Panc1 (cell line): ENCODE data around the gene ERRFI1. TPM values are rescaled to one million over a fixed set of nuclear protein-coding genes. Genes with fewer than 3 reads are reported as not detected.

Experiments used
- ATAC-seq: fragments of 200-7000 bp; cut with Tn5 transposase; 2 replicates; pipeline ENCODE4 v1.9.1; 2020; ENCODE audit warnings: mild to moderate bottlenecking, moderate library complexity
- BruUV-seq: library from RNA; stranded (reverse); fragments of 400-500 nt; replicated peaks from 2 replicates; lab custom pipeline; 2021; lab: Mats Ljungman, UMichigan
- CTCF ChIA-PET: fragments of 300-600 bp; sonication (Branson Sonifier 250); formaldehyde crosslinking; loops from one replicate; lab custom pipeline; 2022; ENCODE audit warnings: antibody characterized with exemption; lab: Charles Lee
- POLR2A ChIA-PET: fragments of 300-600 bp; sonication (Branson Sonifier 250); formaldehyde crosslinking; loops from one replicate; lab custom pipeline; 2022; ENCODE audit warnings: antibody characterized with exemption; lab: Charles Lee
- DNase-seq: peaks from one replicate; pipeline ENCODE4 v3.0.0-alpha.2; 2010; ENCODE audit warnings: low read depth, low spot score
- H3K27ac ChIP-seq: 2 replicates; pipeline ENCODE4 v1.5.1; 2011; ENCODE audit warnings: mild to moderate bottlenecking, low read length, inconsistent platforms
- H3K27me3 ChIP-seq: fragments of 200-500 bp; sonication (Bioruptor generic); 2 replicates; pipeline ENCODE4 v1.6.0; 2014; ENCODE audit warnings: low read length, inconsistent platforms; ENCODE audit not compliant: control insufficient read depth, insufficient read depth
- H3K36me3 ChIP-seq: fragments of 200-500 bp; sonication (Bioruptor generic); 2 replicates; pipeline ENCODE4 v1.5.1; 2014; ENCODE audit warnings: inconsistent platforms, mild to moderate bottlenecking, low read length, moderate library complexity; ENCODE audit not compliant: control insufficient read depth, insufficient read depth
- H3K4me1 ChIP-seq: 2 replicates; pipeline ENCODE4 v1.5.1; 2011; ENCODE audit warnings: inconsistent platforms, mild to moderate bottlenecking, low read length, moderate library complexity; ENCODE audit not compliant: control insufficient read depth, insufficient read depth
- H3K4me3 ChIP-seq, 2 experiments: 2 replicates each; pipeline ENCODE4 v1.5.1; 2011 to 2012; ENCODE audit warnings: low read depth in 2 of 2, low read length in 2 of 2, mild to moderate bottlenecking in 2 of 2, inconsistent platforms in 1 of 2, moderate library complexity in 1 of 2
- H3K9me3 ChIP-seq: fragments of 200-500 bp; sonication (Bioruptor generic); 2 replicates; pipeline ENCODE4 v1.5.1; 2014; ENCODE audit warnings: low read depth, mild to moderate bottlenecking, inconsistent platforms, low read length, moderate library complexity; ENCODE audit not compliant: control insufficient read depth, insufficient read depth
- CTCF ChIP-seq: fragments of 450-650 bp; IDR thresholded peaks from 2 replicates; pipeline ENCODE4 v1.5.1; 2017; ENCODE audit warnings: mild to moderate bottlenecking
- REST ChIP-seq, 2 experiments: IDR thresholded peaks; 2 replicates each; pipeline ENCODE4 v1.6.1; 2011 to 2012; ENCODE audit warnings: low read depth in 2 of 2, control low read depth in 1 of 2, low read length in 1 of 2, mild to moderate bottlenecking in 1 of 2, moderate library complexity in 1 of 2; ENCODE audit not compliant: insufficient read depth in 1 of 2
- SIN3A ChIP-seq: IDR thresholded peaks from 2 replicates; pipeline ENCODE4 v1.6.1; 2012; ENCODE audit warnings: low read depth, mild to moderate bottlenecking, low read length, moderate library complexity, borderline replicate concordance; ENCODE audit not compliant: insufficient read depth
- in situ Hi-C: cut with HindIII; loops from 2 replicates; pipeline ENCODE4 v1.10.0; 2016; ENCODE audit warnings: low sequenced_read_pairs, low pct_unique_long_range_greater_than_20kb
- intact Hi-C: fragments of 100-400 bp; cut with micrococcal nuclease; formaldehyde crosslinking; loops from one replicate; pipeline ENCODE4 v1.10.0; 2022; ENCODE audit not compliant: unreplicated experiment
- total RNA-seq: library from RNA; stranded (reverse); gene quantifications from one replicate; pipeline ENCODE4 v1.2.1, GENCODE V29; 2021; ENCODE audit not compliant: unreplicated experiment

The ERRFI1 gene
- total RNA-seq, 1 experiment from 2014 or later: 299 TPM

GRCh38 chr1:8031176-8031785, 5.2 kb upstream of the ERRFI1 start:
- POLR2A ChIA-PET: interaction anchor here (0.6 to 0.9 kb wide), 2 partner anchors 51 to 64 kb away, joined by 4 to 5 read pairs; no protein-coding TSS in a partner anchor
- no peaks in the 10 kb centered on the region for H3K9me3 ChIP-seq
- TF ChIP-seq CTCF (peak; percentile 72), REST (IDR thresholded peaks at IDR 0.05; ENCODE audit: insufficient read depth in 1 of 2, low read depth in 2 of 2, low read length in 1 of 2) (no peak)
- CTCF ChIA-PET: interaction anchor here (1.4 to 1.7 kb wide), 2 partner anchors 283 to 284 kb away, joined by 3 to 6 read pairs; no protein-coding TSS in a partner anchor
- H3K4me1 ChIP-seq: peaks cover 44% of the 10 kb centered on the region
- no TSS peak for BruUV-seq
- in situ Hi-C loops: no loop called here
- H3K36me3 ChIP-seq: no peaks in the 10 kb centered on the region; the same call in 1 of the 2 replicates
- no peaks in the 10 kb centered on the region for H3K27me3 ChIP-seq
- no peak overlapping the region for H3K4me3 ChIP-seq
- H3K27ac ChIP-seq: peak overlapping the region; percentile 98
- intact Hi-C loops: no loop called here
- no peak for DNase-seq
- ATAC-seq: no peak

- DNase-seq (no peak), ATAC-seq (no peak)
- Histone ChIP-seq H3K9me3 (no peaks in the 10 kb centered on the region), H3K4me3 (no peak overlapping the region; a peak in 1 of 4 replicates), H3K36me3 (peaks cover 16% of the 10 kb centered on the region), H3K27ac (peak overlapping the region; percentile 98), H3K4me1 (peaks cover 39% of the 10 kb centered on the region), H3K27me3 (no peaks in the 10 kb centered on the region)
- BruUV-seq: no TSS peak
- TF ChIP-seq REST (IDR thresholded peaks at IDR 0.05; ENCODE audit: insufficient read depth in 1 of 2, low read depth in 2 of 2, low read length in 1 of 2) (no peak), SIN3A (no peak)
- intact Hi-C loops (loop anchor here (5.0 to 10.0 kb wide), 5 partner anchors 44 to 289 kb away; partner anchors contain the start of gene SLC45A1), in situ Hi-C loops (no loop called here)
- CTCF ChIA-PET: no interaction called here
- POLR2A ChIA-PET: interaction anchor here (0.5 to 2.1 kb wide), 10 partner anchors 33 to 220 kb away, joined by 3 to 8 read pairs (median 4); no protein-coding TSS in a partner anchor
These were observed 2.4 kb upstream of the ERRFI1 start for GRCh38 chr1:8028571-8028910.
